22Rv1 (cell line): Measurements from ENCODE around the gene GALNT7.

ENCODE experiments used
- CTCF ChIP-seq: fragments of 450-650 bp; IDR thresholded peaks from 2 replicates; pipeline ENCODE4 v1.5.1; 2017; ENCODE audit warnings: mild to moderate bottlenecking
- ZFX ChIP-seq: fragments of 450-650 bp; IDR thresholded peaks from 2 replicates; pipeline ENCODE4 v1.6.1; 2017; ENCODE audit warnings: antibody characterized with exemption, borderline replicate concordance

- TF ChIP-seq CTCF (no peak), ZFX (no peak)
Observed at GRCh38 chr4:173135241-173135847, 33.3 kb upstream of the GALNT7 start.
